HepG2 (cell line): Measurements from ENCODE around the gene MIF4GD. TPM values are rescaled to one million over a fixed set of nuclear protein-coding genes. Genes with fewer than 3 reads are reported as not detected.

Experiments used
- ATAC-seq: fragments of 200-7000 bp; cut with Tn5 transposase; 3 replicates; pipeline ENCODE4 v1.9.1; 2020; ENCODE audit warnings: mild to moderate bottlenecking, moderate library complexity
- BruUV-seq: library from RNA; stranded (reverse); fragments of 400-500 nt; replicated peaks from 2 replicates; lab custom pipeline; 2021; lab: Mats Ljungman, UMichigan
- CTCF ChIA-PET: fragments of 300-600 bp; formaldehyde crosslinking; extraction: SDS; loops from one replicate; lab custom pipeline; 2021; ENCODE audit warnings: low total read pairs, inconsistent platforms, low intra/inter-chr PET ratio; lab: Yijun Ruan, JAX
- POLR2A ChIA-PET: fragments of 350-600 bp; sonication (Branson Sonifier 250); formaldehyde crosslinking; loops from one replicate; lab custom pipeline; 2020; ENCODE audit warnings: antibody characterized with exemption, inconsistent platforms; lab: Yijun Ruan, JAX
- DNase-seq: peaks from one replicate; pipeline ENCODE4 v3.0.0-alpha.2; 2015; ENCODE audit warnings: low spot score
- FAIRE-seq: peaks from 3 replicates; lab custom pipeline; 2011; peaks lifted over from hg19 to GRCh38; lab: Jason Lieb, UNC
- H2AFZ ChIP-seq: one replicate; pipeline ENCODE4 v1.6.1; 2011; ENCODE audit warnings: low read length, inconsistent platforms
- H3K27ac ChIP-seq: fragments of 300-600 bp; 3 replicates; pipeline ENCODE4 v1.8.0; 2011; ENCODE audit warnings: mixed run types, mild to moderate bottlenecking, mixed read lengths, low read length, inconsistent platforms; ENCODE audit not compliant: insufficient read depth; ENCODE audit errors: extremely low read length
- H3K27me3 ChIP-seq, 2 experiments: fragments of 200-600 bp in 1 of 2; 2 replicates in 1 of 2; 3 replicates in 1 of 2; pipeline versions ENCODE4 v1.6.0 to v1.8.0; 2011; ENCODE audit warnings: low read length in 2 of 2, mild to moderate bottlenecking in 2 of 2, moderate library complexity in 2 of 2, inconsistent platforms in 1 of 2; ENCODE audit not compliant: insufficient read depth in 2 of 2, control insufficient read depth in 1 of 2
- H3K36me3 ChIP-seq, 2 experiments: fragments of 200-600 bp in 1 of 2; replicated peaks in 1 of 2; 2 replicates in 1 of 2; 3 replicates in 1 of 2; pipeline versions ENCODE4 v1.5.1 to v1.8.0; 2011; ENCODE audit warnings: low read length in 2 of 2, inconsistent platforms in 1 of 2; ENCODE audit not compliant: insufficient read depth in 2 of 2, control insufficient read depth in 1 of 2
- H3K4me1 ChIP-seq: 2 replicates; pipeline ENCODE4 v1.5.1; 2012; ENCODE audit warnings: low read length, inconsistent platforms; ENCODE audit not compliant: insufficient read depth
- H3K4me2 ChIP-seq: 2 replicates; pipeline ENCODE4 v1.6.0; 2011; ENCODE audit warnings: low read depth, low read length, inconsistent platforms
- H3K4me3 ChIP-seq, 3 experiments: fragments of 200-600 bp in 1 of 3; sonication (generic), shearing (Covaris generic) in 1 of 3; replicated peaks in 1 of 3; 2 replicates each; pipeline ENCODE4 v1.5.1; 2011 to 2016; ENCODE audit warnings: low read length in 3 of 3, inconsistent platforms in 2 of 3, low read depth in 2 of 3, mild to moderate bottlenecking in 2 of 3, control low read depth in 1 of 3, mixed read lengths in 1 of 3; ENCODE audit not compliant: insufficient read depth in 1 of 3
- H3K79me2 ChIP-seq: one replicate; pipeline ENCODE4 v1.6.1; 2011; ENCODE audit warnings: low read length, inconsistent platforms; ENCODE audit not compliant: insufficient read depth
- H3K9ac ChIP-seq: 2 replicates; pipeline ENCODE4 v1.6.0; 2011; ENCODE audit warnings: mild to moderate bottlenecking, low read depth, low read length, inconsistent platforms; ENCODE audit not compliant: insufficient read depth
- H3K9me3 ChIP-seq: 2 replicates; pipeline ENCODE4 v1.5.1; 2012; ENCODE audit warnings: mild to moderate bottlenecking, low read length
- H4K20me1 ChIP-seq: 2 replicates; pipeline ENCODE4 v1.6.0; 2011; ENCODE audit warnings: inconsistent platforms, mild to moderate bottlenecking, low read length, moderate library complexity; ENCODE audit not compliant: insufficient read depth
- AGO1 ChIP-seq: fragments of 200-400 bp; formaldehyde crosslinking; IDR thresholded peaks from 2 replicates; pipeline ENCODE4 v1.6.1; 2017; ENCODE audit warnings: mild to moderate bottlenecking, low read depth, low read length, moderate library complexity; ENCODE audit not compliant: poor library complexity, severe bottlenecking
- AGO2 ChIP-seq: fragments of 200-400 bp; formaldehyde crosslinking; optimal IDR thresholded peaks from 2 replicates; pipeline ENCODE3; 2017; ENCODE audit warnings: mild to moderate bottlenecking, low read depth, low read length, moderate library complexity
- MAF1 ChIP-seq: sonication (generic); formaldehyde crosslinking; IDR thresholded peaks from 2 replicates; pipeline ENCODE4 v1.5.0; 2020; ENCODE audit warnings: missing genetic modification reagents, borderline replicate concordance
- MYC ChIP-seq: sonication (generic); formaldehyde crosslinking; IDR thresholded peaks from 2 replicates; pipeline ENCODE4 v1.9.0; 2021; ENCODE audit warnings: missing genetic modification reagents, borderline replicate concordance
- NR2C2 ChIP-seq: sonication (generic); formaldehyde crosslinking; IDR thresholded peaks from 2 replicates; pipeline ENCODE4 v1.4.0; 2020; ENCODE audit warnings: missing genetic modification reagents, mild to moderate bottlenecking, moderate library complexity, borderline replicate concordance
- POLR2G ChIP-seq: fragments of 200-400 bp; formaldehyde crosslinking; IDR thresholded peaks from 2 replicates; pipeline ENCODE4 v1.6.1; 2018; ENCODE audit warnings: mild to moderate bottlenecking, low read depth, low read length, moderate library complexity
- RNF2 ChIP-seq: fragments of 450-650 bp; conservative IDR thresholded peaks from 2 replicates; pipeline ENCODE4 v1.6.1; 2016; ENCODE audit warnings: low read depth
- SP4 ChIP-seq: sonication (generic); formaldehyde crosslinking; IDR thresholded peaks from 2 replicates; pipeline ENCODE4 v1.8.1; 2023; ENCODE audit warnings: mild to moderate bottlenecking, missing genetic modification reagents
- XRCC5 ChIP-seq: fragments of 200-400 bp; formaldehyde crosslinking; optimal IDR thresholded peaks from 2 replicates; pipeline ENCODE3; 2017; ENCODE audit warnings: mild to moderate bottlenecking, low read length
- YY1 ChIP-seq: IDR thresholded peaks from 2 replicates; pipeline ENCODE4 v1.6.1; 2011; ENCODE audit warnings: low read length, low read depth, moderate library complexity, mild to moderate bottlenecking; ENCODE audit not compliant: insufficient read depth, insufficient replicate concordance
- ZNF160 ChIP-seq: sonication (generic); formaldehyde crosslinking; IDR thresholded peaks from 2 replicates; pipeline ENCODE4 v1.8.0; 2022; ENCODE audit warnings: mild to moderate bottlenecking, inconsistent platforms, missing genetic modification reagents
- ZNF335 ChIP-seq: sonication (generic); formaldehyde crosslinking; IDR thresholded peaks from 2 replicates; pipeline ENCODE4 v1.4.0; 2020; ENCODE audit warnings: missing genetic modification reagents
- ZNF367 ChIP-seq: sonication (generic); formaldehyde crosslinking; IDR thresholded peaks from 2 replicates; pipeline ENCODE4 v1.4.0; 2020; ENCODE audit warnings: missing genetic modification reagents, borderline replicate concordance
- ZNF510 ChIP-seq: sonication (generic); formaldehyde crosslinking; IDR thresholded peaks from 2 replicates; pipeline ENCODE4 v1.4.0; 2020; ENCODE audit warnings: low read depth, mild to moderate bottlenecking, missing genetic modification reagents
- ZNF790 ChIP-seq: sonication (generic); formaldehyde crosslinking; IDR thresholded peaks from 2 replicates; pipeline ENCODE4 v1.8.0; 2022; ENCODE audit warnings: missing genetic modification reagents, mild to moderate bottlenecking, borderline replicate concordance
- WGBS: methylation state at CpG from one replicate; pipeline ENCODE4 v1.1.6; 2017; ENCODE audit warnings: low lambda C conversion rate; 5-methylcytosine and 5-hydroxymethylcytosine counted together
- in situ Hi-C: cut with HindIII; loops from 2 replicates; pipeline ENCODE4 v1.10.0; 2017; ENCODE audit warnings: low pct_unique_long_range_greater_than_20kb; ENCODE audit not compliant: extremely low pct_ligation_motif_present
- intact Hi-C: fragments of 100-400 bp; cut with micrococcal nuclease; formaldehyde crosslinking; loops from one replicate; pipeline ENCODE4 v1.10.0; 2022; ENCODE audit not compliant: unreplicated experiment
- polyA plus RNA-seq, 8 experiments: library from polyadenylated mRNA; depleted of rRNA in 3 of 8; stranded (reverse) in 7 of 8; unstranded in 1 of 8; fragments of >200 nt; fragmentation: Illumina TruSeq in 4 of 8; extraction: Trizol in 4 of 8; gene quantifications; 2 replicates each; pipeline versions ENCODE4 v1.2.1 to v1.2.3, GENCODE V29; 2011 to 2016; ENCODE audit warnings: low read depth in 4 of 8, missing spikeins in 1 of 8, mixed read lengths in 1 of 8; ENCODE audit not compliant: insufficient read depth in 1 of 8
- total RNA-seq, 5 experiments: library from RNA; depleted of rRNA; stranded (reverse); fragments of >200 nt; fragmentation: Illumina TruSeq; extraction: Trizol; gene quantifications; 2 replicates each; pipeline ENCODE4 v1.2.3, GENCODE V29; 2016; ENCODE audit warnings: low read depth in 1 of 5
- TF ChIP-seq, protein P1 (sequence below): fragments of 450-650 bp; IDR thresholded peaks from 2 replicates; pipeline ENCODE4 v1.6.1; 2017; ENCODE audit warnings: mild to moderate bottlenecking
- TF ChIP-seq, protein P2 (sequence below): sonication (generic); formaldehyde crosslinking; IDR thresholded peaks from 2 replicates; pipeline ENCODE4 v1.4.0; 2020; ENCODE audit warnings: mild to moderate bottlenecking, missing genetic modification reagents

MIF4GD gene
- total and polyA plus RNA-seq, 2 of the 13 experiments (the other 11 are each of a cell fraction or from before 2014, with no cell fraction given), result 14.0 to 28.0 TPM

DNA sequence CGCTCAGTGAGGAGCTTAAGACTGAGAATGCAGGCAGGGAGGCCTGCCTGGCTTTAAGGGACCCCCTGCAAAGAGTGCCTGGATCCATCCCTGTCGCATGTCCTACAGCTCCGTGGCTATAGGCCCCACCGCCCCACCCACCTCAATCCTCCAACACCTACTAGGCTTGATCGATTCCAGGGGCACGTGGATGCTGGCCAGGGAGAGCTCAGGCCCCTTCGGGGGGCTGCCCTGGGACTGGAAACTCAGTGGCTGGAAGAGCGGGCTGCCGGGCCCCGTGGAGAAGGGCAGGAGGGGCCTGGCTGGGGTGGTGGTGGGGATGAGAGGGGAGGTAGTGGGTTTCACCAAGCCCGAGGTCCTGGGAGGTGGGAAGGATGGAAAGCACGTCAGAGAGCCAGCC lies 31.8 kb downstream of the MIF4GD start:
- WGBS, result 96% methylated on average over 11 of the region's 12 CpGs
- FAIRE-seq (no peak), DNase-seq (no peak), ATAC-seq (no peak; the same call in 2 of the 3 replicates)
- no peak overlapping the region for H3K4me2 ChIP-seq
- POLR2A ChIA-PET, result no interaction called here
- H3K9me3 ChIP-seq, result no peaks in the 10 kb centered on the region
- no peaks in the 10 kb centered on the region for H4K20me1 ChIP-seq
- H3K4me1 ChIP-seq, result no peaks in the 10 kb centered on the region
- H3K27ac ChIP-seq, result no peak overlapping the region
- no peak overlapping the region for H3K4me3 ChIP-seq
- no peaks in the 10 kb centered on the region for H3K79me2 ChIP-seq
- no TSS peak for BruUV-seq
- TF ChIP-seq ZNF790 (CRISPR knock-in tag), result no peak
- 0 out of 2 replicates have a peak, but pooled peaks have one; percentile 2 for TF ChIP-seq ZNF335 (CRISPR knock-in tag)
- TF ChIP-seq AGO1, result peak; percentile 73
- no peak for TF ChIP-seq YY1
- TF ChIP-seq NR2C2, result no peak
- peak; percentile 89 for TF ChIP-seq AGO2
- no peak for TF ChIP-seq ZNF510 (CRISPR knock-in tag)
- TF ChIP-seq SP4 (CRISPR knock-in tag), result no peak
- no peak for TF ChIP-seq MAF1 (CRISPR knock-in tag)
- no peak for TF ChIP-seq ZNF367 (CRISPR knock-in tag)
- no peak for TF ChIP-seq XRCC5
- no peak for TF ChIP-seq RNF2
- TF ChIP-seq, protein P1, sequence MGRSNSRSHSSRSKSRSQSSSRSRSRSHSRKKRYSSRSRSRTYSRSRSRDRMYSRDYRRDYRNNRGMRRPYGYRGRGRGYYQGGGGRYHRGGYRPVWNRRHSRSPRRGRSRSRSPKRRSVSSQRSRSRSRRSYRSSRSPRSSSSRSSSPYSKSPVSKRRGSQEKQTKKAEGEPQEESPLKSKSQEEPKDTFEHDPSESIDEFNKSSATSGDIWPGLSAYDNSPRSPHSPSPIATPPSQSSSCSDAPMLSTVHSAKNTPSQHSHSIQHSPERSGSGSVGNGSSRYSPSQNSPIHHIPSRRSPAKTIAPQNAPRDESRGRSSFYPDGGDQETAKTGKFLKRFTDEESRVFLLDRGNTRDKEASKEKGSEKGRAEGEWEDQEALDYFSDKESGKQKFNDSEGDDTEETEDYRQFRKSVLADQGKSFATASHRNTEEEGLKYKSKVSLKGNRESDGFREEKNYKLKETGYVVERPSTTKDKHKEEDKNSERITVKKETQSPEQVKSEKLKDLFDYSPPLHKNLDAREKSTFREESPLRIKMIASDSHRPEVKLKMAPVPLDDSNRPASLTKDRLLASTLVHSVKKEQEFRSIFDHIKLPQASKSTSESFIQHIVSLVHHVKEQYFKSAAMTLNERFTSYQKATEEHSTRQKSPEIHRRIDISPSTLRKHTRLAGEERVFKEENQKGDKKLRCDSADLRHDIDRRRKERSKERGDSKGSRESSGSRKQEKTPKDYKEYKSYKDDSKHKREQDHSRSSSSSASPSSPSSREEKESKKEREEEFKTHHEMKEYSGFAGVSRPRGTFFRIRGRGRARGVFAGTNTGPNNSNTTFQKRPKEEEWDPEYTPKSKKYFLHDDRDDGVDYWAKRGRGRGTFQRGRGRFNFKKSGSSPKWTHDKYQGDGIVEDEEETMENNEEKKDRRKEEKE, result no peak
- TF ChIP-seq MYC (CRISPR knock-in tag), result 0 out of 2 replicates have a peak, but pooled peaks have one; percentile 1
- TF ChIP-seq ZNF160 (CRISPR knock-in tag), result no peak
- TF ChIP-seq POLR2G, result 0 out of 2 replicates have a peak, but pooled peaks have one; percentile 41
- TF ChIP-seq, protein P2, sequence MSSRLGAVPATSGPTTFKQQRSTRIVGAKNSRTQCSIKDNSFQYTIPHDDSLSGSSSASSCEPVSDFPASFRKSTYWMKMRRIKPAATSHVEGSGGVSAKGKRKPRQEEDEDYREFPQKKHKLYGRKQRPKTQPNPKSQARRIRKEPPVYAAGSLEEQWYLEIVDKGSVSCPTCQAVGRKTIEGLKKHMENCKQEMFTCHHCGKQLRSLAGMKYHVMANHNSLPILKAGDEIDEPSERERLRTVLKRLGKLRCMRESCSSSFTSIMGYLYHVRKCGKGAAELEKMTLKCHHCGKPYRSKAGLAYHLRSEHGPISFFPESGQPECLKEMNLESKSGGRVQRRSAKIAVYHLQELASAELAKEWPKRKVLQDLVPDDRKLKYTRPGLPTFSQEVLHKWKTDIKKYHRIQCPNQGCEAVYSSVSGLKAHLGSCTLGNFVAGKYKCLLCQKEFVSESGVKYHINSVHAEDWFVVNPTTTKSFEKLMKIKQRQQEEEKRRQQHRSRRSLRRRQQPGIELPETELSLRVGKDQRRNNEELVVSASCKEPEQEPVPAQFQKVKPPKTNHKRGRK (CRISPR knock-in tag), result 0 out of 2 replicates have a peak, but pooled peaks have one; percentile 63
- CTCF ChIA-PET, result interaction anchor here (1.2 to 1.5 kb wide), 2 partner anchors 125 to 173 kb away, joined by 6 to 22 read pairs; no protein-coding TSS in a partner anchor
- in situ Hi-C loops (no loop called here), intact Hi-C loops (loop anchor here (5.0 kb wide), 1 partner anchor 127 kb away; no protein-coding TSS in a partner anchor)
- no peak overlapping the region for H2AFZ ChIP-seq
- no peak overlapping the region for H3K9ac ChIP-seq
- H3K36me3 ChIP-seq, result peaks cover 71 to 93% of the 10 kb centered on the region in 2 experiments
- H3K27me3 ChIP-seq, result no peaks in the 10 kb centered on the region
